Mesenchymal stem cell (in vitro differentiated cells and primary cell): Measurements from ENCODE around the gene MEG3.

Experiments
- DNase-seq: peaks from one replicate; pipeline ENCODE4 v3.0.0-alpha.2; 2013
- H2AFZ ChIP-seq: one replicate; pipeline ENCODE4 v1.6.1; 2013; ENCODE audit warnings: low read depth, mild to moderate bottlenecking, control low read depth, inconsistent platforms, low read length, moderate library complexity
- H2AK5ac ChIP-seq: 2 replicates; pipeline ENCODE4 v1.6.1; 2013; ENCODE audit warnings: low read length, moderate library complexity, mild to moderate bottlenecking, inconsistent platforms; ENCODE audit not compliant: severe bottlenecking
- H2BK120ac ChIP-seq: one replicate; pipeline ENCODE4 v1.6.1; 2013; ENCODE audit warnings: low read depth, mild to moderate bottlenecking, inconsistent platforms, low read length, moderate library complexity
- H2BK12ac ChIP-seq, 2 experiments: one replicate each; pipeline ENCODE4 v1.6.1; 2013; ENCODE audit warnings: inconsistent platforms in 2 of 2, low read length in 2 of 2, mild to moderate bottlenecking in 2 of 2, moderate library complexity in 2 of 2, control low read depth in 1 of 2
- H2BK15ac ChIP-seq: one replicate; pipeline ENCODE4 v1.6.1; 2013; ENCODE audit warnings: mild to moderate bottlenecking, low read depth, inconsistent platforms; ENCODE audit not compliant: poor library complexity, severe bottlenecking
- H2BK5ac ChIP-seq: 2 replicates; pipeline ENCODE4 v1.6.1; 2013; ENCODE audit warnings: low read depth, mild to moderate bottlenecking, low read length, control low read depth, inconsistent platforms; ENCODE audit not compliant: poor library complexity, severe bottlenecking
- H3K14ac ChIP-seq, 2 experiments: one replicate each; pipeline ENCODE4 v1.6.1; 2013; ENCODE audit warnings: inconsistent platforms in 2 of 2, low read length in 2 of 2, control low read depth in 1 of 2, mild to moderate bottlenecking in 1 of 2, moderate library complexity in 1 of 2
- H3K18ac ChIP-seq, 2 experiments: one replicate each; pipeline ENCODE4 v1.6.1; 2013; ENCODE audit warnings: inconsistent platforms in 2 of 2, low read length in 2 of 2, control low read depth in 1 of 2, low read depth in 1 of 2, mild to moderate bottlenecking in 1 of 2
- H3K23ac ChIP-seq, 2 experiments: one replicate each; pipeline ENCODE4 v1.6.1; 2013; ENCODE audit warnings: inconsistent platforms in 2 of 2, low read length in 2 of 2, mild to moderate bottlenecking in 2 of 2, moderate library complexity in 2 of 2, control low read depth in 1 of 2
- H3K27ac ChIP-seq: 2 replicates; pipeline ENCODE4 v1.5.1; 2013; ENCODE audit warnings: mild to moderate bottlenecking, moderate library complexity, low read length, control low read depth, inconsistent platforms; ENCODE audit not compliant: poor library complexity, severe bottlenecking
- H3K27me3 ChIP-seq, 2 experiments: 2 replicates each; pipeline versions ENCODE4 v1.6.1 to v1.7.0; 2013; ENCODE audit warnings: low read length in 2 of 2, mild to moderate bottlenecking in 2 of 2, moderate library complexity in 2 of 2, control low read depth in 1 of 2, inconsistent platforms in 1 of 2; ENCODE audit not compliant: control insufficient read depth in 1 of 2, insufficient read depth in 1 of 2
- H3K36me3 ChIP-seq, 2 experiments: 2 replicates each; pipeline versions ENCODE4 v1.6.1 to v1.7.0; 2013; ENCODE audit warnings: low read length in 2 of 2, control low read depth in 1 of 2, inconsistent platforms in 1 of 2, low read depth in 1 of 2, mild to moderate bottlenecking in 1 of 2; ENCODE audit not compliant: insufficient read depth in 2 of 2, control insufficient read depth in 1 of 2
- H3K4ac ChIP-seq, 2 experiments: one replicate each; pipeline ENCODE4 v1.6.1; 2013; ENCODE audit warnings: inconsistent platforms in 2 of 2, low read length in 2 of 2, mild to moderate bottlenecking in 2 of 2, moderate library complexity in 2 of 2, control low read depth in 1 of 2, low read depth in 1 of 2
- H3K4me1 ChIP-seq: 2 replicates; pipeline ENCODE4 v1.6.1; 2013; ENCODE audit warnings: low read depth, low read length, control low read depth; ENCODE audit not compliant: control insufficient read depth, insufficient read depth
- H3K4me2 ChIP-seq: 2 replicates; pipeline ENCODE4 v1.6.1; 2013; ENCODE audit warnings: low read length, mild to moderate bottlenecking, inconsistent platforms; ENCODE audit not compliant: poor library complexity, severe bottlenecking
- H3K4me3 ChIP-seq, 2 experiments: 2 replicates each; pipeline versions ENCODE4 v1.5.1 to v1.7.0; 2013; ENCODE audit warnings: low read length in 2 of 2, mild to moderate bottlenecking in 2 of 2, control low read depth in 1 of 2, low read depth in 1 of 2; ENCODE audit not compliant: insufficient read depth in 1 of 2
- H3K79me1 ChIP-seq: replicated peaks from 2 replicates; pipeline ENCODE4 v1.6.1; 2013; ENCODE audit warnings: mild to moderate bottlenecking, control low read depth, low read length, inconsistent platforms; ENCODE audit not compliant: poor library complexity, severe bottlenecking
- H3K9ac ChIP-seq: 2 replicates; pipeline ENCODE4 v1.7.0; 2013; ENCODE audit warnings: mild to moderate bottlenecking, low read length, moderate library complexity
- H3K9me3 ChIP-seq: 2 replicates; pipeline ENCODE4 v1.7.0; 2013; ENCODE audit warnings: mild to moderate bottlenecking, low read length; ENCODE audit not compliant: control insufficient read depth
- H4K8ac ChIP-seq: one replicate; pipeline ENCODE4 v1.6.1; 2013; ENCODE audit warnings: inconsistent platforms, mild to moderate bottlenecking, low read length, moderate library complexity
- H4K91ac ChIP-seq: one replicate; pipeline ENCODE4 v1.6.1; 2013; ENCODE audit warnings: mild to moderate bottlenecking, low read length, inconsistent platforms
- WGBS: methylation state at CpG from one replicate; pipeline ENCODE4 v1.1.7; 2013; ENCODE audit warnings: mixed read lengths; 5-methylcytosine and 5-hydroxymethylcytosine counted together

MEG3 gene

GRCh38 chr14:100885196-100885595 is 59.3 kb downstream of the MEG3 start:
- Histone ChIP-seq H3K14ac (no peak overlapping the region), H3K27me3 (peaks cover 4 to 5% of the 10 kb centered on the region in 2 experiments), H3K4me2 (no peak overlapping the region), H4K91ac (no peak overlapping the region), H3K23ac (no peak overlapping the region), H3K9ac (no peak overlapping the region), H3K79me1 (no peaks in the 10 kb centered on the region), H2BK120ac (no peak overlapping the region), H3K4me1 (no peaks in the 10 kb centered on the region), H2AK5ac (no peak overlapping the region), H3K27ac (no peak overlapping the region), H3K4me3 (no peak overlapping the region), H3K9me3 (no peaks in the 10 kb centered on the region), H3K4ac (no peak overlapping the region), H3K18ac (no peak overlapping the region), H2BK5ac (no peak overlapping the region), H2AFZ (no peak overlapping the region), H3K36me3 (peaks cover 0 to 81% of the 10 kb centered on the region in 2 experiments), H2BK12ac (no peak overlapping the region), H4K8ac (no peak overlapping the region), H2BK15ac (no peak overlapping the region)
- DNase-seq, result no peak
- WGBS, result 100% methylated on average over 1 of the region's 2 CpGs

GRCh38 chr14:100885617-100886016 is 59.7 kb downstream of the MEG3 start:
- H3K4me3 ChIP-seq, result no peak overlapping the region
- no peaks in the 10 kb centered on the region for H3K9me3 ChIP-seq
- H3K14ac ChIP-seq, result no peak overlapping the region
- no peak overlapping the region for H3K27ac ChIP-seq
- H4K8ac ChIP-seq, result no peak overlapping the region
- H2AFZ ChIP-seq, result no peak overlapping the region
- no peaks in the 10 kb centered on the region for H3K4me1 ChIP-seq
- no peak overlapping the region for H3K18ac ChIP-seq
- no peak overlapping the region for H2BK5ac ChIP-seq
- no peaks in the 10 kb centered on the region for H3K79me1 ChIP-seq
- 75% methylated on average over 4 of the region's 5 CpGs for WGBS
- no peak overlapping the region for H3K4me2 ChIP-seq
- peak; percentile 16 for DNase-seq
- peaks cover 0 to 81% of the 10 kb centered on the region in 2 experiments for H3K36me3 ChIP-seq
- H3K9ac ChIP-seq, result no peak overlapping the region
- no peak overlapping the region for H3K4ac ChIP-seq
- no peak overlapping the region for H2AK5ac ChIP-seq
- no peak overlapping the region for H2BK15ac ChIP-seq
- H2BK12ac ChIP-seq, result peak overlapping the region in 1 of 2 experiments; percentile 4
- no peak overlapping the region for H2BK120ac ChIP-seq
- H3K23ac ChIP-seq, result no peak overlapping the region
- H3K27me3 ChIP-seq, result peaks cover 4 to 5% of the 10 kb centered on the region in 2 experiments
- no peak overlapping the region for H4K91ac ChIP-seq

- Histone ChIP-seq H3K27ac (no peak overlapping the region), H2BK5ac (no peak overlapping the region), H3K4ac (no peak overlapping the region), H2BK120ac (no peak overlapping the region), H2AFZ (no peak overlapping the region), H3K79me1 (no peaks in the 10 kb centered on the region), H2BK12ac (no peak overlapping the region), H2AK5ac (no peak overlapping the region), H3K4me2 (no peak overlapping the region), H4K8ac (no peak overlapping the region), H3K14ac (no peak overlapping the region), H4K91ac (no peak overlapping the region), H3K4me3 (no peak overlapping the region), H3K9ac (no peak overlapping the region), H3K23ac (no peak overlapping the region), H3K36me3 (peaks cover 0 to 81% of the 10 kb centered on the region in 2 experiments), H3K27me3 (peaks cover 4 to 5% of the 10 kb centered on the region in 2 experiments), H3K18ac (no peak overlapping the region), H3K4me1 (no peaks in the 10 kb centered on the region), H3K9me3 (no peaks in the 10 kb centered on the region), H2BK15ac (no peak overlapping the region)
- no peak for DNase-seq
- WGBS, result 60% methylated on average over 6 of the region's 6 CpGs
These were observed 61.9 kb downstream of the MEG3 start for GRCh38 chr14:100887728-100888335.

- no peak overlapping the region for H4K91ac ChIP-seq
These were observed 62.9 kb downstream of the MEG3 start for GRCh38 chr14:100888789-100889315.

More at GRCh38 chr14:100888789-100889315, 62.9 kb downstream of the MEG3 start:
- Histone ChIP-seq H2BK5ac (no peak overlapping the region), H2BK12ac (no peak overlapping the region), H3K4me1 (no peaks in the 10 kb centered on the region), H3K18ac (no peak overlapping the region), H2AK5ac (no peak overlapping the region), H2BK120ac (no peak overlapping the region), H3K9ac (no peak overlapping the region), H3K27me3 (peaks cover 4 to 5% of the 10 kb centered on the region in 2 experiments), H3K27ac (no peak overlapping the region), H3K4me2 (no peak overlapping the region), H3K9me3 (no peaks in the 10 kb centered on the region), H4K8ac (no peak overlapping the region), H3K4ac (no peak overlapping the region), H2AFZ (no peak overlapping the region), H3K79me1 (no peaks in the 10 kb centered on the region), H3K14ac (no peak overlapping the region), H3K4me3 (no peak overlapping the region), H2BK15ac (no peak overlapping the region), H3K23ac (no peak overlapping the region), H3K36me3 (peaks cover 0 to 81% of the 10 kb centered on the region in 2 experiments)
- WGBS, result 88% methylated on average over 5 of the region's 5 CpGs
- DNase-seq, result peak; percentile 15
